NCI-H446 (cell line): ENCODE data around the gene MYL3.
"Not testable (repeated sequence)": the region's sequence is repeated elsewhere in the genome, so short reads cannot be mapped to it uniquely, and the experiment has no call there.

Source experiments
- DNase-seq, 2 experiments: peaks; one replicate each; lab custom pipeline; 2025; lab: John Stamatoyannopoulos, UW

Gene MYL3

GRCh38 chr3:46863261-46863782 lies at the start of gene MYL3:
Gene MYL3, minus strand, starts transcription at chr3:46863444. Its CDS starts 54 bp downstream, at chr3:46863390.
- no peak for DNase-seq

DNA sequence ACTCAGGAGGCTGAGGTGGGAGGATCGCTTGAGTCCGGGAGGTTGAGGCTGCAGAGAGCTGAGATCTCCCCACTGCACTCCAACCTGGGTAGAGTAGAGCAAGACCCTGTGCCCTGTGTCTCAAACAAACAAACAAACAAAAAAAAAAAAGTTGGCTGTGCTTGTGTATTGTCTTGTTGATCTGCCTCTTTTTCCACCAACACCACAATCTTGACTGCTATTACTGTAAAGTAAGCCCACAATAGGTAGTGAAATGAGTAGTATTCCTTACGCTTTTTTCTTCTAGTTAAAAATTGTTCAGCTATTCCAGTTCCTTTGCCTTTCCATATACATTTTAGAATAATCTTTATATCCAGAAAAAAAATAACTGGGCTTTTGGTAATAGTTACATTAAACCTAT lies 49.7 kb upstream of the MYL3 start:
- no peak for DNase-seq

GRCh38 chr3:46910914-46911313 lies 47.7 kb upstream of the MYL3 start:
- not testable (repeated sequence) for DNase-seq

DNA sequence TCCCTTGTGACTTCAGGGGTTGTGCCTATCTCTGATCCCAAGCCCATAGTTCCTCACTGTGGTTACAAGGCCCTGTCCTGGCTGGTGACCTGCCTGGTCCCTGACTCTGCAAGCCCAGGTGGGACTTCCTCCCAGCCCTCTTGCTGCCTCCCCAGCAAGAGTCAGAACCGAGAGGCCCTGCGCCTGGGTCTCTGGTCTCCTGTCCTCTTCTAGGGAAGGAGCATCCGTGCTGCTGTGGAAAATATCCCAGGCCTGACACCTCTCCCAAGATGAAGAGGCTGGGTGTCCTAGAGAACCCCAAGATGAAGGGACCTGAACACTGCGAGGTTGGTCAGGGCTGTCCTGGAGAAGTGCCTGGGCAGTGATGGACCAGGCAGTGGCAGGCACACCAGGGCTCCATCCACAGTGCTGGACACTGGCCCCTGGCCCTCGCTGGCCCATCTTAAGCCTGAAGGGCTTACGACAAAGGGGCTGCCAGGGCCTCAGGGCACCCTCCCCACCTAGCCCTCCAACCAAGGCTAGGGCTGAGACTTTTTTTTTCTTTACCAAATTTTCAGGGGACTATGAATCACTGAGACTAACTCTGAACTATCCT lies 47.0 kb upstream of the MYL3 start:
- no peak for DNase-seq

DNA sequence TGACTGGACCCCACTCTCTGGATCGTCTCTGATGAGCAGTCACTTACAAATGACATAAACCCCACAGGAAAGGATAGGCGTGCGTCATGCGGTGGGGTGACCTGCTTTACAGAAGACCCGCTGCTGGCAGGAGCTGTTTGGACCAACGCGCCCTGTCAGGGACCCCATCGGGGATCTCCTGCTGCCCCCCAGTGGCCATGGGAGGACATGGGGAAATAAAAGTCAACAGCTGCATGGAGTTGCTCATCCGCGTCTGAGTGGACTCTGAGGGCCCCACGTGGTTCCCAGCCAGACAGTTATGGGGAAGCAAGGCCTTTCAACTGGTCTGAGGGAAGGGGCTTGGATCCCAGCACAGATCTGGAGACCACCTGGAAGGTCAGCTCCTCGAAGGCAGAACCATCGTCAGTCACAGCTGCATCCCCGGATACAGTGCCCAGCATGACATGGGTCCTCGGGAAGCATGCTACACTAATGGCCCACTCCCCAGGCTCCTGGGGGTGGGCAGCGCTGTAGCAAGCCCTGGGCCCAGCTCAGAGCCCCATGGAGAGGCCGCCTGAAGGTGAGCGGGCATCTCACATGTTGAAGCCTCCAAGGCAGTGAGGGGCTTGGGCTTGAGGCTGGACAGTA lies 46.4 kb upstream of the MYL3 start:
- peak; percentile 45 to 70 for DNase-seq

DNA sequence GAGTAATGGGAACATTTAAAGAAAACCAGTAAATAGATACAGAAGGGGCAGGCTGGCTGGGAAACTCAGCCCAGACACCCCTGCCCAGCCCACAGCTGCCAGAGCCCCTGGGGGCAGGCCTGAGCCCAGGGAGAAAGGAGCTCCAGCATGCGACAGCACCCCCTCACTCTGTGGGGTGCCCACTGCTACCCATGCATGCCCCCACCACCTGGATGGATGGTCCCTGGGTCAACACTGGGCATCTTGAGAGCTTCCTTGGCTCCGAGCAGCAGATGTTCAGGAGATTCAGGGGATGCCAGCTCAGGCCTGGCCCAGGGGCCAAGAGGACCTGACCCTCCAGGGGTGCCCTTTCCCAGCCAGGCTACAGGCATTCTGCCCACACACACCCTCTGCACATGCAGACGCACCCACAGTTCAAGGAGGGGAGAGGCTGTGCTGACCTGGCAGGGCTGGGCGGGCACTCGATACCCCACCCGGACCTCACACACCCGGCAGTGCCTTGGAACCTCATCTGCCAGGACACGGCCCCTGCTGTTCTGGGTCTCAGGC lies 45.8 kb upstream of the MYL3 start:
- DNase-seq = no peak

DNA sequence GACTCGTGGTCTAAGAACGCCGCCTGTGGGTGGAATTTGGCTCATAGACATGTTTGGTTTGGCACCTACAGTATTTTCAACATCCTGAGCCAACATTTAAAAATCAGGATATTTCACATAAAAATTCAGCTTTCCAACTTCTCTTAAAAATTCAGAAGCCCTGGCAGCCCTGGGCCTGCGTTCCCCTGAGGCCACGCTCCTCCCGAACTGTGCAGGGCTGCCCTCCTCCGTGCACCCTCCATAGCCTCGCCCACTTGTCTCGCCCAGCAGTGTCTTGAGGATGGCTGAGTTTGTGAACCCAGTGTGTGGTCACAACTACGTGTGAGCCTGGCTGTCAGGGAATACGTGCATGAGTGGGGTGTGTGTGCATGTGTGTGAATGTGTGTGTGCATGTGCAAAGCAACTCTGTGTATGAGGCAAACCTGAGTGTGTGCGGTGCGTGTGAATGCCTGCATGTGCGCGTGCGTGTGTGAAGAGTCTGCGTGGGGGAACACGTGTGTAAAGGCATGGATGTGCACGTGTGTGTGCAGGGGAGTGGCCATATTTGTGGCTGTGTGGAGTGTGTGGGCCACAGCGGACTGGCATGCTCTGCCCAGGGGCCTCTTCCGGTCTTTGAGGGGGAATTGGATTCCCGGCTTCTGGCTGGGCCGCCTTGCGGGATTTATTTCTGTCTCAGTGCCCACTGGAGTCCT lies 45.2 kb upstream of the MYL3 start:
- DNase-seq = peak in 1 of 2 experiments; percentile 4

DNA sequence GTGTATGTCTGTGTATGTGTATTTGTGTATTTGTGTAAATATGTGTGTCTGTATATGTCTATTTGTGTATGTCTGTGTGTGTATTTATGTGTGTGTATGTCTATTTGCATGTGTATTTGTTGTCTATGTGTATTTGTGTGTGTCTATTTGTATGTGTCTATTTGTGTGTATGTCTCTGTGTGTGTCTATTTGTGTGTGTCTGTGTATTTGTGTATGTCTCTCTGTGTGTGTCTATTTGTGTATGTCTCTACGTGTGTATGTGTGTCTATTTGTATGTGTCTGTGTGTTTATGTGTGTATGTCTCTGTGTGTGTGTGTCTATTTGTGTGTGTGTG lies 44.7 kb upstream of the MYL3 start:
- DNase-seq = no peak

DNA sequence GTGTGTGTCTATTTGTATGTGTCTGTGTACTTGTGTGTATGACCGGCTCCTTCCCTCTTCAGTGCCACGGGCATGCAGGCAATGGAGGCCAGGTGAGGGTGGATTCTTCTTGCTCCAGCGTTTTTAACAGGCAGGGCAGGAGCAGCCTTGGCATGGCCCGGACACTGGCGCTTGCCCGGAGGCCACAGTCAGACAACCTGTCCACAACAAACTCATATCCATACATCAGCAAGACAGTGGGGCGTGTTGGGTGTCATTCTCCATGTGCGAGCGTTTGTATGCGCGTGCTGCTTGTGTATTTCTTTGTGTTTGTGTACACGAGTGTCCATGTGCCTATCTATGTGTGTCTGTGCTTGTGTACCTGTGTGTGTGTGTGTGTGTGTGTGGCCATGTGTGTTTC lies 44.0 kb upstream of the MYL3 start:
- no peak for DNase-seq

DNA sequence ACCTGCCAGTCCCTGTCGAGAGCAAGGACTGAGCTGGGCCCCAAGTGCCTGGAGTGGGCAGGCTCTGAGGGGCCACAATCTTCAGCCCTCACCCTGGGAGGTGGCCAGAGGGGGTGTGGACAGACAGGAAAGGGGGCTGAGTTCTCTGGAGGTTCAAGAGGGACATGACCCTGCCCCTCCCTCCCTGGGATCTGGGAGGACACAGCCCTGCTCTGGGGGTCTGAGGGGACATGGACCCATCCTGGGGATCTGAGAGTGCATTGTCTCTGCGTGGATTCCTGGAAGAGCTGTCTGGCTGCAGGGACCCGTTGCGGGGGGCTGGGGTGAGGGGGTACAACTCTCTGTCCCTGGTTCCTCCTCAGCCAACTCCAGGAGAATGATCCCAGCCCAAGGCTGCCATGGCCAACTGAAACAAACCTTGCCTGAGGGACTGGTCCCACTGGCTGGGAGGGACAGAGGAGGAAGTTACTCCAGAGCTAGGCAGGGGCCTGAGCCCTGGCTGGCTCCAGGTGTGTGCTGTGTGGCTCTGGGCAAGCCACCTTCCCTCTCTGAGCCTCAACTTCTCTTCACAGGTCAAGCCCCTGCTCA lies 43.3 kb upstream of the MYL3 start:
- DNase-seq = no peak

- DNase-seq = no peak
Measured at GRCh38 chr3:46905661-46906451, 42.6 kb upstream of the MYL3 start.

DNA sequence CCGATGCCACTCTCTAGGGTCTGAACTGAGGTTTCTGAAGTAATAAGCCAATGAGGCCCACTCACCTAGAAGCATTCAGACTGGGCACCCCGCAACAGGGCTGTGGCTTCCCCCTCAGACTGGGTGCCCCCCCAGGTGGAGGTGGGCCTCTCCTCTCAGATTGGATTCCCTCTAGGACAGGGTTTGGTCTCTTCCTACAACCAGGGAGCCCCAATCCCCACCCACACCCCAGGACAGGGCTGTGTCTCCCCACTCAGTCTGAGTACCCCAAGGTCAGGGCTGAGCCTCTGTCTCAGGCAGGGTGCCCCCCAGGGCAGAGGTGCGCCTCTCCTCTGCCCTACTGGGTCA lies 41.9 kb upstream of the MYL3 start:
- no peak for DNase-seq

DNA sequence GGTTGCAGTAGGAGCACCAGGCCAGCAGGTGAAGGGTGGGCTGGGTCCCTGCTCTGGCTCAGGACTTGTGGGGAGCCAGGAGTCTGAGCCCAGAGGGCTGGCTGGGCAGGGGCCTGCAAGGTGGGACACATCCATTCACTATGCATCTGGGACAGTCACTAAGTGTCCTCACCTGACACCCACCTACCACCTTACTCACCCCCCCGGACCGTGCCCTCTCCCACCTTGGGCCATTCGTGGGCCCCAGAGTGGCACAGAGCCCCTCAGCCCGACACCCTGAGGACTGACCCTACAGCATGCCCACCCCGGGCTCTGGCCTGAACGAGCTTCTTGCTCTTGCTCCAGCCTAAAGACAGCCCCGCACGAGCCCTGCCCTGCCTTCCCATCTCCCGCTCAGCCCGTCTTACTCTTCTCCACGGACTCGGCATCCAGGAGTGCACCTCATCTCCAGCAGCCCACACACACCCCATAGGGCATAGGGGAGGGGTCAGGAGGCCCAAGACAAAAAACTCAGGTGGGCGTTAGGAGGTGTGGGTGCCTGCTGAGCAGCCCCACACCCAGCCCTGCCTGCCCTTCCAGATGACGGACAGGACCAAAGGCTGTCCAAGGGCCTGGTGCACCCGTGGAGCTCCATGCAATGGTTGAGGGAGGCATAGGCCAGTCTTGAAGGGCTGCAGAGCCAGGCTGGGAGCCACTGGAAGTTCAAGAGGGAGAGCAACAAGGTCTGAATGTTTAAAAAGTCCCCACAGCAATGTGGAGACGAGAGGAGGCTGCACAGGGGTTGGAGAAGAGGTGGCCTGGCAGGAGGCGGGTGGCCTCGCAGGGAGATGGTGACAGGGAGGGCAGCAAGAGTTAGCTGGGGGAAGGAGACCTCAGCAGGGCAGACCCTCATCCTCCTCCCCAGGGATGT lies 41.3 kb upstream of the MYL3 start:
- no peak for DNase-seq

- DNase-seq = no peak
Measured at GRCh38 chr3:46903341-46904302, 40.4 kb upstream of the MYL3 start.

DNA sequence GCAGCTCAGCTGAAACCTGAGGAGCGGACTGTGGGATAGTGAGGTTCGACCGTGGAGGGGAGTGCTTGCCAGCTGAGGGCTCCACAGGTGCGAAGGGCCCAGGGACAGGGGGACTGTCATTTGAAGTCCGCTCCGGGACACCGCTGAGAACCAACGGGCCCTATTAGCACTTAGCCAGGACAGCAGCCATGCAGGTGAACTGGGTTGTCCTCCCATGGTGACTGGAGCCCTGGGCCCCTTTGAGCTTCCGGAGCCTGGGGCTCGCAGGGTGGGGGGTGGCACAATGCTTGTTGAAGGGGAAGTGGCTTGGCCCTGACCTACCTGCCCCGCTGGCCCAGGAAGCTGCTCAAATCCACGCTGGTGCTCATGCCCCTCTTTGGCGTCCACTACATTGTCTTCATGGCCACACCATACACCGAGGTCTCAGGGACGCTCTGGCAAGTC lies 39.0 kb upstream of the MYL3 start:
- no peak for DNase-seq

DNA sequence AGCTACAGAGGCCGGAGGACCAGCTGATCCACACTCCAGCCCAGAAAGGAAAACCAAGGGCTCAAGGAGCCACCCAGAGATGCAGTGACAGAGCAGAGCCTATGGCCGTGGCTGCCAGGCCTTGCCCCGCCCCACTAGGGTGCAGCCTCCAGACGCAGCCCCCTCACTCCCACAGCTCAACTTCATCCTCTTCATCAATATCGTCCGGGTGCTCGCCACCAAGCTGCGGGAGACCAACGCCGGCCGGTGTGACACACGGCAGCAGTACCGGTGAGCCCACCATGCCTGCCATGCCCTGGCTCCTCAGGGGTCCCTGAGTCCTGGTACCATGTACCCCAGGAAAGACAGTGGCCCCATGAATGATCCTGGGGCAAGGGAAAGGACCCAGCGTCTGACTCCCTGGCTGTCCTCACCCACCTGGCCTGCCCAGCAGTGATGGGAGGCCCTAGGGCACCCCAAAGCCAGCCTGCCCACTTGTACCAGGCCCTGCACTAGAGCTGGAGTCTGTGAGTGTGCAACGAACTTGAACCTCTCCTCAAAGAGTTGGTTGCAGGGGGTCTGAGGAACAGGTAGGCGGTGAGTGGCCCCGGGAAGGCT lies 38.4 kb upstream of the MYL3 start:
- DNase-seq = no peak

DNA sequence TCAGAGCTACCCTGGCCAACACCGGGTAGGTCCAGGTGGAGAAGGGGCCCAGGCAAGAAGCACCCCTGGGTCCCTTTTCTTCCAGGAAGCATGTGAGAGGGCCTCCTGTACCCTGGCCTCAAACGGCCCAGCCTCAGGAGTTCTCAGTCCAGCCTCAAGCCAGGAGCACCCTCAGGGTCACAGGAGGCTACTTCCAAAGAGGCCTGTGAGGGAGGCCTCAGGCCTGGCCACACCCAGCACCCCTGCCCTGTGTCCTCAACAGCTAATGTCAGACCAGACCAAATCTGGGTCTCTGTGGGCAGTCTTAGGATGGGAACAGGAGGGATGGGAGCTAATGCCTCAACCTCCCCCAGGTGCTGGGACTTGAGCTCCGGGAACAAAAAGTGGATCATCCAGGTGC lies 37.8 kb upstream of the MYL3 start:
- DNase-seq = no peak

GRCh38 chr3:46900356-46900755 lies 37.1 kb upstream of the MYL3 start:
- DNase-seq = no peak

DNA sequence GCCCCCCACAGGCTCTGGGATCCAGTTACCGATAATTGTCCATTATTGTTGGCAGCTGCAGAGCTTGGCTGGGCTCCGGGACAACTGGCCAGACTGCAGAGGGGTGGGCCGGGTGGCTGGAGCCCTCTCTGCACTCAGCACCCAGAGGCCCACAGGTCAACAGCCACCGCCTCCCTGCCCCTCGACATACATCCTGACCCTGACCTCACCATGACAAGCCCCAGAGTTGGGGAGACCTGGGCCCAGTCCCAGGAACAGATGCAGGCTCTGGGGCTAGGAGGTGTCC lies 36.7 kb upstream of the MYL3 start:
- no peak for DNase-seq
